GM12892 (cell line): Measurements from ENCODE around the gene DCTN4.
A peak's percentile ranks its signal among the peaks of the same experiment; 100 is the strongest.

Experiments used
- DNase-seq: peaks from one replicate; pipeline ENCODE4 v3.0.0; 2011; ENCODE audit not compliant: insufficient read length
- FAIRE-seq: peaks from 2 replicates; lab custom pipeline; 2011; peaks lifted over from hg19 to GRCh38; lab: Jason Lieb, UNC
- POLR2A ChIP-seq: IDR thresholded peaks from 2 replicates; pipeline ENCODE4 v1.6.1; 2011; ENCODE audit warnings: low read depth, low read length, control low read depth
- POLR2AphosphoS5 ChIP-seq: IDR thresholded peaks from 2 replicates; pipeline ENCODE4 v1.6.1; 2011; ENCODE audit warnings: low read depth, low read length, control low read depth
- TAF1 ChIP-seq: IDR thresholded peaks from 2 replicates; pipeline ENCODE4 v1.6.1; 2011; ENCODE audit warnings: low read depth, mild to moderate bottlenecking, control low read depth, low read length, borderline replicate concordance

DCTN4 gene

DNA sequence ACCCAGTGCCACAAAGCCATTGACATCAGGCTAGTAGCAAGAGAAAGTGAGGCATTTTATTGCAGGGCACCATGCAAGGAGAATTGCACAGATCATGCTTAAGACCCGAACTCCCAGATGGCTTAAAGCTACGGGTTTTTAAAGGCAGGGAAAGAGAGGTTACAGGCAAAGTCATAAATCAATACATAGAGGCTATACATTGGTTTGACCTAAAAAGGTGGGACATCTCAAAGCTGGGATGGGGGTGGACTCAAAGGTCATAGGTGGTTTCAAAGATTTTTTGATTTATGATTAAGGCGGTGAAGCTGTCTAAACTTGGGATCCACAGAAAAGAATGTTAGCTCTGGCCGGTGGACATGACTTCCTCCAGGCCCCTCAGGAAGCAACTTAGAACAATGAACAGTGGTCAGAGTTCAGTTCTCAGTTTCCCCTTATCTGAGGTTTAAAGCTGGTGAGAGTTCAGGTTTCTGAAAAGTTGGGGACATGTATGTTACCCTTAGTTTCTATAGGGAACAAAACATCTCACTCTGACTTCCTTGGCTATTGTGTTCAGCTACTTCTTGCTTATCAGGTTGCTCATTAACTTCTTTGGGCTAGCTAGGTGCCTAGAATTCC, 51.9 kb downstream of the DCTN4 start:
- FAIRE-seq (no peak), DNase-seq (no peak)
- TF ChIP-seq POLR2A: no peak
- no peak for TF ChIP-seq TAF1
- no peak for TF ChIP-seq POLR2AphosphoS5

DNA sequence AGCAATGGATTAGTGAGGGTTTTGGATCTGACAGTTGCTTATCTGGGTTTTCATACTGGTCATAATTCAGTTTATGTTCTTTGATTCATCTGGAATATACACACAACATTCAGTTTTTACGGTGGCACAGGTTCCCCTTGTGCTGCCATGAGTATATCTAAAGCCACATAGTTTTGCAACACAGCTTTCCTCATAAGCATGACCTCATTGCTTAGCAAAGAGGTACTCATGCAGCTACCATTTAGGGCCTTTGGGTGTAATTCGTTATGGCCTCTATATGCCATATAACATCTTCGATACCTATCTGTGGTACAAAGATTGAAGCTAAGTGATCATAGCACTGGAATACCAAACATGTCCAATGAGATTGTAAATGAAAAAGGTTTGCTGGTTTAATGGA, 55.1 kb downstream of the DCTN4 start:
- TF ChIP-seq POLR2AphosphoS5 (no peak), POLR2A (no peak), TAF1 (no peak)
- no peak for DNase-seq
- no peak for FAIRE-seq

DNA sequence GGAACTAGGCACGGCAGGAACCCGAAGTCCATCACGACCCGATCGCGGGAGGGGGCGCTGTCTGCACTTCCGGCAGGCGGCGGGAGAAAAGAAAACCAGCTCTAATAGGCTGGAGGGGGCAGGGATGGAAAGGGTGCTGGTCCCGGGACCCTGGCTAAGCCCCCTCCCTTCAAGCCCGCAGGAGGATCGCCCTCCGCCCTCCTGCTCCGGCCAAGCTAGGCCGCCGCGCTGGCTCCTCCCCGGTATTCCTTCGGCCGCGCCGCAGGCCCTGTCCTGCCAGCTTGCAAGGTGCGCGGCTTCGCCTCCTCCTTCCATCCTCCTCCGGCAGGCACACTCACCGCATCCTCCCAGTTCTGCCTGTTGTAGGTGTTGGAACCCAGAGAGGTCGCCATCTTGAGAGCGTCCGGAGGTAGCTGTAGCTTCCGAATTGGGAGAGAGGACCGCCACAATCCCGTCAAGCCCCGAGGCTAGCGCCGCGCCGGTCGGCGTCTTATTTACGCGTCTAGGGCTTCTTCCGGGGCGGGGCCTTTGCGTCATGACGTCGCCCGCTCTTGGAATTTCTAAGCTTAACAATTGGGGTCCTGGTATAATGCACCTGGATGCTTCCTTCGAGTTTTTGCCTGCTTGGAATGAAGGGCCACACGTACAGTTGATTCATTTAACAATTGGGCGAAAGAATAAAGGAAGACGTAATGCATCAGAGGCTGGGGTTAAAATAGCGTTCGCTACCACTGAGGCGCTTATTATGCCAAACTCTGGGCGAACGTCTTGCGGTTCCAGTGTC, 58.0 kb downstream of the DCTN4 start, which contains the start of gene RBM22:
Gene RBM22, minus strand, starts transcription at position 469 of the 784 bp plus-strand sequence. Its CDS starts 77 bp downstream, at position 392.
- TF ChIP-seq POLR2A (peak; percentile 83), TAF1 (peak; percentile 70; the same call in 1 of the 2 replicates), POLR2AphosphoS5 (peak; percentile 92)
- DNase-seq: peak; percentile 69
- FAIRE-seq: peak; percentile 91

DNA sequence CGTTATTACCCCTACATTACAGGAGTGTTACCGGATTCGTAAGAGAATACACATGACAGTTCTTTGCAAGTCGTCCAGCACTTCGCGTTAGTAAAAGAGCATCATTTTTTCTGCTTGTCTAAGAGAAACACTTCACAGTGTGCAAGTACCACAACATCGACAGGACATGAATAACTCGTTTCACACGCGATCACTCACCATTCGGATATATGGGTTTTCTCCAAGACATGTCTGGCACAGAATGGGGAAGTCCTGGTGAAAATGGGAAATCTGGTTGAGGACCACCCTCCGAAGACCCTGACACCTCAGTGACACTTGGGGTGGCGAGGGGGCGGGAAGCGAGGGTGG, 58.6 kb downstream of the DCTN4 start:
- DNase-seq (no peak), FAIRE-seq (no peak)
- TF ChIP-seq POLR2AphosphoS5 (no peak), POLR2A (no peak), TAF1 (no peak)

DNA sequence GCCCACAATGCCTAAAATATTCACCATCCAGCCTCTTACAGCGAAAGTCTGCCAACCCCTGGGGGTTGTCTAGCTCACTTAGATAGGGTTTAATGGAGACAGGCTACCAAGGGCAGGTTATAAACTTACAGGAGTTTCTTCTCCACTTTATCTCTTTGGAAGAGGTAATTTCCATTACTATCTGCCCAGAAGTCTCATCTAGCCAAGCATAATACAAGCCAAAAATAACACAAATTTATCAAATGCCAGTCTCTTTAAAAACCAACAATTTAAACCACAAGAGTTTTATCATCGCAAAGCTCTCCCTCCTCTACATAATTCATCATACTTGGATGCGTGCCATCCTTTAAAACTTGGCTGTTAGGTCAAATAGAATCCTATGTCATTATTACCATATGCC, 64.2 kb downstream of the DCTN4 start:
- no peak for FAIRE-seq

DNA sequence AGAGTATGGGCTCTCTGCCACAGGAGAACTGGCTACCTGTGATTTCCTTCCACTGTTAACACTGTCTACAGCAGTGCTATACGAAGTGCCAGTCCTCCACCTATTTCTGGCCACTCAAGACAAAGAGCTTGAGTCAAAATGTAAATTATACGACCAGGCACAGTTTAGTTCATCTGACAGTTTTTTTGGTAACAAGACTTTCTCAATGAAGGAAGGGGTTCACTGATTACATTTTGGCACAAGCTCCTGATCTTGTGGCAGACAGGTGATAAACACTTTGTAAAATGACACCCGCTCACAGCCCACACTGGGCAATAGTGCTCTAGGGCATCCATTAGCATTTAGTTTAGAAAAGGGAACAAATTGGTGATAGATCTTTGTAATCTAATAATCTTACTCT, 66.5 kb downstream of the DCTN4 start:
- no peak for FAIRE-seq
- no peak for TF ChIP-seq POLR2A

More for the DNA sequence above, 64.2 kb downstream of the DCTN4 start:
- TF ChIP-seq TAF1 (no peak), POLR2A (no peak), POLR2AphosphoS5 (no peak)
- no peak for DNase-seq

DNA sequence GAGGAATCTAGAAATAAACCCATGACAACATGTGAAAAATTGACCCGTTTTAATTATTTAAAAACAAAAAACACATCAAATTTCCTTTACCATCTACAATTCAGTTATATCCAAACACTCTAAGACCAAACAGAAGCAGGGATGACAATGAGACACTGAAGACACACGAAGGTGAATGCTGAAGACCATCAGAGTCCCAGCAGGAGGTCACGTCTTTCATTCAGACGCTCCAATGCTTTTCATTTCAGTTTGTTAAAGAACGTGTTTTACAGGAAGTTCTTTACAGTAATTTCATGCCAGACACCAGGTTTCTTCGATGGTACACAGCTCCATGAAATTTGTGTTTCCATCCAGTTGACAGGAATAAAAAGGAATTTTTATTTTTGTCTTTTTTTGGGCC, 68.1 kb downstream of the DCTN4 start:
- TF ChIP-seq TAF1 (no peak), POLR2A (no peak), POLR2AphosphoS5 (no peak)
- FAIRE-seq (no peak), DNase-seq (no peak)

More for the DNA sequence above, 66.5 kb downstream of the DCTN4 start:
- DNase-seq: no peak

DNA sequence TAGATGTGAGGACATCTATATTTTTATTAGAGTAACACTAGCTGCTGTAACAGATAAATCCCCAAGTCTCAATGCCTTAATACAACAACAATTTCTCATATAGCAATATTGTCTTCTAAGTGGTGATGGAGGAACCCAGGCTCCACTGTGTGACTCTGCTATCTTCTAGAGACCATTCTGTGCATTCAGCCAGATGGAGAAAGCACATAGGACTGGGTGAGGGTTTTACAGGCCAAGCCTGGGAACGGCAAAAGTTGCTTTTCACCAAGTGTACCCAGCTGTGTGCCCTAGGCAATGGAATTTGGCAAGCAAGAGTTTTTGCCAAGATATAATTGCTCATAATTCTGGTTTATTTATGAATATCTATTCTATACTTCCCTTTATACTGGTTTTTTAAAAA, 69.7 kb downstream of the DCTN4 start:
- FAIRE-seq (no peak), DNase-seq (no peak)

DNA sequence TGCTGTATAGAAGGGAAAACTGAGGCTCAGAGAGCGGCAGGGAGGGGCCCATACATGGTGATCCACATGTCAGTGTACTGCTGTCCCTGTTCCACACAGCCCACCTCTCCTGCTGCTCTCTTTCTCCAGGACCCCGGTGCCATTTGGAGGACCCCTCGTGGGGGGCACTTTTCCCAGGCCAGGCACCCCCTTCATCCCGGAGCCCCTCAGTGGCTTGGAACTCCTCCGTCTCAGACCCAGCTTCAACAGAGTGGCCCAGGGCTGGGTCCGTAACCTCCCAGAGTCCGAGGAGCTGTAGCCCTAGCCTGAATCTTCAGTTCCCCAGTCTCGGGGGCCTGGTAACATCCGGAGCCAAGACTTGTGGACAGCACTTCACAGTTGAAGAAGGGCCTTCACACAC, 82.2 kb downstream of the DCTN4 start:
- FAIRE-seq: no peak
- no peak for DNase-seq
- TF ChIP-seq POLR2A: no peak
- no peak for TF ChIP-seq POLR2AphosphoS5
- TF ChIP-seq TAF1: no peak

More for the DNA sequence above, 69.7 kb downstream of the DCTN4 start:
- peak; percentile 58; the same call in 1 of the 2 replicates for TF ChIP-seq POLR2AphosphoS5
- no peak for TF ChIP-seq TAF1
- TF ChIP-seq POLR2A: no peak

DNA sequence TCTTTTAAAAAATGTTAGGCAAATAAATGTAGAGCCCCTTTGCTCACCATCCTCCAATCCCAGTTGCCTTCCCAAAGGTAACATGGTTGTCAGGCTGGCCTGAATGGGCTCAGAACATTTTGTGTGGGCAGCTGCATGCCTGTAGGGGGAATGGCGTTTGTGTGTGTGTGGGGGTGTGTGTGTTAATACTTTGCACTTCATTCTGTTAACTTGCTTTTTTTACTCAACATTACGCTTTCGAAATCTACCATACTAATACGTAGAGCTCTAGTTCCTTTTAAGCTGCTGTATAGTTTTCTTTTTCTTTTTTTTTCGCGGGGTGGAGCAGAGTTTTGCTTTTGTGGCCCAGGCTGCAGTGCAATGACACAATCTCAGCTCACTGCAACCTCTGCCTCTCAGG, 83.7 kb downstream of the DCTN4 start:
- FAIRE-seq (no peak), DNase-seq (no peak)
- no peak for TF ChIP-seq POLR2A
- no peak for TF ChIP-seq POLR2AphosphoS5
- no peak for TF ChIP-seq TAF1

DNA sequence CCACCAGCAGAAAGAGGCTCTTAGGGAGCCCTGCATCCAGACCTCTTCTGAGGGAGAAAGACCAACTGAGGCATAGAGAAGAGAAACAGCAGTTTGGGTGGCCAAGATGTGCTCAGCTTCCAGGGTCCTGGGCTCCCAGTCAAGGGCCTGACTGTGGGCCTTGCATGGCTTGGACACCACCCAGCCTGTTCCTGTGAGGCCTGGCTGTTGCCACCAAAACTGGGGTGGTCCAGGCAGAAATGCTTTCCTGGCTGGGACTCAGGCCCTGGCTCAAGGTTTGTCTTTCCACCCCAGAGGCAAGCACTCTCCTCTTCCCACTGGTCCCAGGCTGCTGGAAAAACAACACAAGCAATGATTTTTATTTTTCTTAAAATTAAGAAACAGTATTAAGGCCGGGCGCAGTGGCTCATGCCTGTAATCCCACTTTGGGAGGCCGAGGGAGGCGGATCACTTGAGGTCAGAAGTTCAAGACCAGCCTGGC, 84.4 kb downstream of the DCTN4 start:
- FAIRE-seq (no peak), DNase-seq (no peak)
- TF ChIP-seq POLR2AphosphoS5: no peak
- no peak for TF ChIP-seq POLR2A
- TF ChIP-seq TAF1: no peak
